ENCODE results near the gene DHRS2. TPM values are rescaled to one million over a fixed set of nuclear protein-coding genes. Genes with fewer than 3 reads are reported as not detected.
"Not testable (repeated sequence)": the region's sequence is repeated elsewhere in the genome, so short reads cannot be mapped to it uniquely, and the experiment has no call there.

Gene DHRS2
- total and polyA plus RNA-seq, 10 of the 15 experiments (the other 5 are each of a cell fraction or from before 2014, with no cell fraction given): 0.09 to 1.8 (median 0.73) TPM; not detected in 1

GRCh38 chr14:23637655-23638413 lies 1.7 kb downstream of the DHRS2 start:
- H3K9ac ChIP-seq (ENCODE audit: control insufficient read depth, insufficient read depth, low read length); H2AFZ ChIP-seq (ENCODE audit: control insufficient read depth, low read depth, low read length); H3K4me1 ChIP-seq (ENCODE audit: control insufficient read depth, insufficient read depth, low read length); H3K9me3 ChIP-seq (replicated peaks; ENCODE audit: control insufficient read depth, insufficient read depth, low read length); H3K36me3 ChIP-seq (ENCODE audit: control insufficient read depth in 2 of 2, insufficient read depth in 2 of 2, low read length in 1 of 2); BruUV-seq (replicated peaks); H4K20me1 ChIP-seq (ENCODE audit: control insufficient read depth, insufficient read depth); POLR2A ChIA-PET; H3K4me2 ChIP-seq (ENCODE audit: control insufficient read depth, insufficient read depth); H3K79me2 ChIP-seq (ENCODE audit: control insufficient read depth, insufficient read depth, low read length); H3K4me3 ChIP-seq; CTCF ChIA-PET; ATAC-seq; DNase-seq (ENCODE audit: low read depth, low spot score); FAIRE-seq; H3K27ac ChIP-seq (ENCODE audit: control insufficient read depth, insufficient read depth); RAD21 ChIA-PET (ENCODE audit: unreplicated experiment); intact Hi-C loops (cut with micrococcal nuclease; ENCODE audit: unreplicated experiment); in situ Hi-C loops (cut with MboI); H3K27me3 ChIP-seq (replicated peaks in 1 of 2; ENCODE audit: control insufficient read depth in 2 of 2, insufficient read depth in 2 of 2, low read length in 1 of 2): not testable (repeated sequence)
- TF ChIP-seq NFYB (IDR thresholded peaks at IDR 0.05; ENCODE audit: insufficient read depth, low read depth, low read length): peak; percentile 48; the same call in 1 of the 2 replicates
- WGBS (ENCODE audit: insufficient coverage, insufficient replicate concordance, low lambda C conversion rate, missing lambda C conversion rate): 61% methylated on average over 17 of the region's 17 CpGs
- SMC1A ChIA-PET (ENCODE audit: uncharacterized antibody, unreplicated experiment): interaction anchor here (0.9 kb wide), 1 partner anchor 293 kb away, joined by 3 read pairs; no protein-coding TSS in a partner anchor

GRCh38 chr14:23638414-23639047 lies 2.4 kb downstream of the DHRS2 start:
- ChIA-PET SMC1A (ENCODE audit: uncharacterized antibody, unreplicated experiment) (no interaction called here), POLR2A (no interaction called here), CTCF (no interaction called here), RAD21 (ENCODE audit: unreplicated experiment) (no interaction called here)
- no peak overlapping the region for H3K4me3 ChIP-seq
- WGBS (ENCODE audit: insufficient coverage, insufficient replicate concordance, low lambda C conversion rate, missing lambda C conversion rate): 56% methylated on average over 8 of the region's 8 CpGs
- no peaks in the 10 kb centered on the region for H3K36me3 ChIP-seq (ENCODE audit: control insufficient read depth in 2 of 2, insufficient read depth in 2 of 2, low read length in 1 of 2)
- no peaks in the 10 kb centered on the region for H3K79me2 ChIP-seq (ENCODE audit: control insufficient read depth, insufficient read depth, low read length)
- in situ Hi-C loops (cut with MboI): no loop called here
- H3K9ac ChIP-seq (ENCODE audit: control insufficient read depth, insufficient read depth, low read length): no peak overlapping the region
- DNase-seq (ENCODE audit: low read depth, low spot score): no peak
- no peak overlapping the region for H3K4me2 ChIP-seq (ENCODE audit: control insufficient read depth, insufficient read depth)
- H4K20me1 ChIP-seq (ENCODE audit: control insufficient read depth, insufficient read depth): no peaks in the 10 kb centered on the region
- intact Hi-C loops (cut with micrococcal nuclease; ENCODE audit: unreplicated experiment): no loop called here
- H3K27ac ChIP-seq (ENCODE audit: control insufficient read depth, insufficient read depth): no peak overlapping the region
- TF ChIP-seq TCF7 (IDR thresholded peaks at IDR 0.05; ENCODE audit: borderline replicate concordance): peak; percentile 12; the same call in 1 of the 2 replicates
- TF ChIP-seq CTCF (IDR thresholded peaks at IDR 0.05 in 2 of 3, conservative IDR thresholded peaks at IDR 0.05 in 1 of 3; ENCODE audit: control insufficient read depth in 2 of 3, extremely low read depth in 1 of 3, insufficient read depth in 1 of 3, low read depth in 3 of 3, low read length in 3 of 3): no peak
- H3K9me3 ChIP-seq (replicated peaks; ENCODE audit: control insufficient read depth, insufficient read depth, low read length): no peaks in the 10 kb centered on the region; the same call in 2 of the 3 replicates
- H3K27me3 ChIP-seq (replicated peaks in 1 of 2; ENCODE audit: control insufficient read depth in 2 of 2, insufficient read depth in 2 of 2, low read length in 1 of 2): no peaks in the 10 kb centered on the region
- H3K4me1 ChIP-seq (ENCODE audit: control insufficient read depth, insufficient read depth, low read length): no peaks in the 10 kb centered on the region
- no peak for FAIRE-seq
- no peak for ATAC-seq
- no TSS peak for BruUV-seq (replicated peaks)
- H2AFZ ChIP-seq (ENCODE audit: control insufficient read depth, low read depth, low read length): no peak overlapping the region

All from GM12878 (cell line).